ENCODE data around the gene INPP5J. TPM values are rescaled to one million over a fixed set of nuclear protein-coding genes. Genes with fewer than 3 reads are reported as not detected.

INPP5J gene, protein sequence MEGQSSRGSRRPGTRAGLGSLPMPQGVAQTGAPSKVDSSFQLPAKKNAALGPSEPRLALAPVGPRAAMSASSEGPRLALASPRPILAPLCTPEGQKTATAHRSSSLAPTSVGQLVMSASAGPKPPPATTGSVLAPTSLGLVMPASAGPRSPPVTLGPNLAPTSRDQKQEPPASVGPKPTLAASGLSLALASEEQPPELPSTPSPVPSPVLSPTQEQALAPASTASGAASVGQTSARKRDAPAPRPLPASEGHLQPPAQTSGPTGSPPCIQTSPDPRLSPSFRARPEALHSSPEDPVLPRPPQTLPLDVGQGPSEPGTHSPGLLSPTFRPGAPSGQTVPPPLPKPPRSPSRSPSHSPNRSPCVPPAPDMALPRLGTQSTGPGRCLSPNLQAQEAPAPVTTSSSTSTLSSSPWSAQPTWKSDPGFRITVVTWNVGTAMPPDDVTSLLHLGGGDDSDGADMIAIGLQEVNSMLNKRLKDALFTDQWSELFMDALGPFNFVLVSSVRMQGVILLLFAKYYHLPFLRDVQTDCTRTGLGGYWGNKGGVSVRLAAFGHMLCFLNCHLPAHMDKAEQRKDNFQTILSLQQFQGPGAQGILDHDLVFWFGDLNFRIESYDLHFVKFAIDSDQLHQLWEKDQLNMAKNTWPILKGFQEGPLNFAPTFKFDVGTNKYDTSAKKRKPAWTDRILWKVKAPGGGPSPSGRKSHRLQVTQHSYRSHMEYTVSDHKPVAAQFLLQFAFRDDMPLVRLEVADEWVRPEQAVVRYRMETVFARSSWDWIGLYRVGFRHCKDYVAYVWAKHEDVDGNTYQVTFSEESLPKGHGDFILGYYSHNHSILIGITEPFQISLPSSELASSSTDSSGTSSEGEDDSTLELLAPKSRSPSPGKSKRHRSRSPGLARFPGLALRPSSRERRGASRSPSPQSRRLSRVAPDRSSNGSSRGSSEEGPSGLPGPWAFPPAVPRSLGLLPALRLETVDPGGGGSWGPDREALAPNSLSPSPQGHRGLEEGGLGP
- 1.6 and 2.9 TPM in 2 replicates for polyA plus RNA-seq

DNA sequence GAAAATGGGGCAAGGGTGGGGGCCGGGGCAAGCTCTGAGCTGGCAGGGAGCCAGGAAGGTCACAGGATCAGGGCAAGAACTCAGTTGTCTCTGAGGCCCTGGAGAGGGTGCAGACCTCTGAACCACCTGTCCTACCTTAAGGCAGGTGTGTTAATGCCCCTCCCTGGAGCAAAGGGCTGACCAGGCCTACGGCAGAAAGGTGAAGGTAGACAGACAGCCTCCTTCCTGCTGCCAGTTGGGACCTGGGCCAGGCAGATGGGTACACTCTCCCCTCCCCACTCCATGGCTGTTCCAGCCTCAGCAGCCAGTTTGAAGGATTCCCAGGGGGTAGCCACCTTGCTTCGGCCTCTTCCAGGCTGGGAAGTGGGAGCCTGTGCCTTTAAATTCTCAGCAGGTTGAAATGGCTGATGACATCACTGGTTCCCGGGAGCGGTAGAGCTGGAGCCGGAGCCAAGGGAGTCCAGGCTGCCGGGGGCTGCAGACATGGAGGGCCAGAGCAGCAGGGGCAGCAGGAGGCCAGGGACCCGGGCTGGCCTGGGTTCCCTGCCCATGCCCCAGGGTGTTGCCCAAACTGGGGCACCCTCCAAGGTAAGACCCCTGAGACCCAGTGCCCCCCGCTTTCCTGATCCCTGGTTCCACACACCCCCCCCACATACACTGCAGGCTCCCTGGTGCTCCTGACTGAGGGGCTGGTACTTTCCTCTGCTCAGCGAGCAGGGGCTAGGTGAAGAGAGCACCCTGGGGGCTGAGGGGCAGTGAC, at the start of gene INPP5J:
INPP5J (plus strand) TSS at position 435 of the 760 bp plus-strand sequence; CDS start at position 484, 49 bp downstream.

DNA sequence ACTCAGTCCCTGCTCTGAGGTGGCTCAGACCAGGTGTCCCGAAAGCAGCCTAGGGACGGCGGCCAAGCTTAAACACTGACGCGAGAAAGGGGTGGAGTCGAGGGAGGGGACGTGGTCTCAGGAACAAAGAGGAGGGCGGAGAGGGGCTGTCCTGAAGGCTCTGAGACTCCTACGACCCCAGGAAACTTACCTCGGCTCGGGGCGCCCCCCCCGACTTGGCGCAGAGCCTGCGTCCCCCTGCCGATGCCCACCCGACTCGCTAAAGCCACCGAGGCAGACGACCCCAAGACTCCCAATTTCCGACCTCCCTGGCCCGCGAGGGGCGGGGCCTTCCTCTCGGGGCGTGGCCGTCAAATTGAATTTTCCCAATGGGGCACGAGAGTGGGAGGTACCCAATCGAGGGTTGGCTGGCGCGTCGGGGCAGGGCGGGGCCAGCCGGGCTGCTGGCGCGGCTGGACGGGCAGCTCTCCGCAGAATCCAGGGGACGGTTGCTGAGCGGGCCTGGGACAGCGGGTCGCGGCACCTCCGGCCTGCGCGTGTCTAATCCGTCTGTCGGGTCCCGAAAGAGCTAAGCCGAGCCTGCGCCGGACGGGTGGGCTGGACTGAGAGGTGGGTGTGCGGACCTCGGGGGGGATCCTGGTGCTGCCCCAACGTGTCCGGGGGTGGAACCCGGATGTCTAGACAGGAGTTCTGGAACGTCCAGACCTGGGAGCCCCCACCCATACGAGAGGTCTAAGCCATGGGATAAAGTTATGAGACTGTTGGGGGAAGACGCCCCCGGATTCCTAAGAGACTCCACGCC, 41.7 kb upstream of the INPP5J start, which contains the start of gene SMTN:
SMTN (plus strand) TSS at position 471 of the 802 bp plus-strand sequence. CDS start 1,941 bp downstream, outside the sequence.

GRCh38 chr22:31107178-31107893, 15.4 kb upstream of the INPP5J start, which contains the start of gene SELENOM:
Gene SELENOM, minus strand, starts transcription at chr22:31107568. Its CDS starts 63 bp downstream, at chr22:31107505.

DNA sequence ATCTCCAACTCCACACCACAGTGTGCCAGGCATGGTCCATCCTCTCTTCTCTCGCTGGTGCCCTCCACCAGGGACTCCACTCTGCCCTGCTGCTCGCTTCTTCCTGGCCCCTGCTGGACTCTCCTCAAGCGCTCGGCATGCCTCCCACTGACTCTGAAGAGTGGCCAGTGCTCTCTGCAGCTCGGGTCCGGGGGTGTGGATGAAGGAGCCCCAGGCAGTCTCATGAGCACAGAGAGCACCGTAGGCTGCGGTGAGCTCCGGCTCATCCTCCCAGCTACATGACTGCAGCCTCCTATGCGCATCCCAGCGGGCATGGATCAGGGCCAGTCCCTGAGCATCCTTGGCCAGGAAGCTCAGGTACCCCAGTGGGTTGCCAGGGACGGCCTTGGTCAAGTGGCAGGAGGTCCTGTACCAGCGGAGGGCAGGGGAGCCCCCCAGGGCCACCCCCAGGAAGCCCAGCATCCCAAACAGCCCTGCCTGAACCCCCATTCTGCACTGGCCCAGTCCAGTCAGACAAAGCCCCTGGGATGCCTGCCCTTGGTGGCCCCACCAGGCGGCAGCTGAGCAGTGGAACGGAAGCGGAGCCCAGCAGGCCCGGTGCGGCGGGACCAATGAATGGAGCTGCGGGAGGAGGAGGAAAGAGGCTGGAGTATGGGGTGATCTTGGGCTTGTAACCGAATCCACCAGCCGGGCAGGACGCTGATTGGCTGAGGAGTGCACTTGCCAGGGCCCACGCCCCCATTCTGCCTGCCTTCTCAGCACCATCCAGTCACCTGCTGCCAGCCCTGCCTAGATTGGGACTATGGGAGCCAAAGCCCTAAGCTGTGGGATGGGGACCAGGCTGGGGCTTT, 17.3 kb downstream of the INPP5J start, which contains the start of gene PLA2G3:
PLA2G3 (minus strand) TSS at position 643 of the 851 bp plus-strand sequence; CDS start at position 489, 154 bp downstream.

Other genes starting within 250 kb of the INPP5J start
- 9.2 and 11.2 TPM in 2 replicates for gene MORC2, start 154.2 kb upstream of the INPP5J start, polyA plus RNA-seq
- gene TUG1, start 153.7 kb upstream of the INPP5J start, polyA plus RNA-seq, result 26.8 and 27.3 TPM in 2 replicates
- gene SMTN, start 41.6 kb upstream of the INPP5J start, polyA plus RNA-seq, result 7.3 and 8.9 TPM in 2 replicates
- 32.7 and 52.1 TPM in 2 replicates for gene SELENOM, start 15.4 kb upstream of the INPP5J start, polyA plus RNA-seq
- gene PLA2G3, start 17.5 kb downstream of the INPP5J start, polyA plus RNA-seq, result not detected in 2 replicates
- 7.7 and 9.6 TPM in 2 replicates for gene RNF185, start 37.2 kb downstream of the INPP5J start, polyA plus RNA-seq
- 1.1 and 1.7 TPM in 2 replicates for gene LIMK2, start 89.3 kb downstream of the INPP5J start, polyA plus RNA-seq
- gene PIK3IP1, start 169.5 kb downstream of the INPP5J start, polyA plus RNA-seq, result 1.6 and 2.7 TPM in 2 replicates
- 3.3 and 4.7 TPM in 2 replicates for gene PATZ1, start 223.4 kb downstream of the INPP5J start, polyA plus RNA-seq